H9 (cell line): ENCODE measurements around the gene NLRP1. TPM values are rescaled to one million over a fixed set of nuclear protein-coding genes. Genes with fewer than 3 reads are reported as not detected.

Experiments
- DNase-seq: peaks from one replicate; pipeline ENCODE4 v3.0.0-alpha.2; 2017
- H2AFZ ChIP-seq: one replicate; pipeline ENCODE4 v1.6.1; 2013; ENCODE audit warnings: mild to moderate bottlenecking, low read length, control low read depth, moderate library complexity
- H2AK5ac ChIP-seq: 2 replicates; pipeline ENCODE4 v1.6.1; 2013; ENCODE audit warnings: low read length, control low read depth, mixed read lengths; ENCODE audit not compliant: insufficient read length
- H2BK120ac ChIP-seq: one replicate; pipeline ENCODE4 v1.6.1; 2013; ENCODE audit warnings: low read depth, mild to moderate bottlenecking, low read length, control low read depth, inconsistent platforms; ENCODE audit not compliant: poor library complexity, severe bottlenecking
- H2BK12ac ChIP-seq: 2 replicates; pipeline ENCODE4 v1.6.1; 2013; ENCODE audit warnings: low read length, control low read depth, mixed read lengths, low read depth; ENCODE audit not compliant: insufficient read length
- H2BK15ac ChIP-seq: 2 replicates; pipeline ENCODE4 v1.6.1; 2013; ENCODE audit warnings: low read depth, low read length, control low read depth
- H2BK20ac ChIP-seq: one replicate; pipeline ENCODE4 v1.6.1; 2013; ENCODE audit warnings: low read depth, mild to moderate bottlenecking, low read length, control low read depth, inconsistent platforms; ENCODE audit not compliant: poor library complexity, severe bottlenecking
- H2BK5ac ChIP-seq: 2 replicates; pipeline ENCODE4 v1.6.1; 2013; ENCODE audit warnings: low read length, control low read depth, mixed read lengths; ENCODE audit not compliant: insufficient read length
- H3K14ac ChIP-seq: 2 replicates; pipeline ENCODE4 v1.6.1; 2013; ENCODE audit warnings: low read length, control low read depth; ENCODE audit not compliant: insufficient read depth
- H3K18ac ChIP-seq: 2 replicates; pipeline ENCODE4 v1.6.1; 2013; ENCODE audit warnings: low read depth, mild to moderate bottlenecking, mixed read lengths, low read length, control low read depth; ENCODE audit not compliant: insufficient read length
- H3K23ac ChIP-seq: 2 replicates; pipeline ENCODE4 v1.6.1; 2013; ENCODE audit warnings: low read length, control low read depth, mixed read lengths, low read depth; ENCODE audit not compliant: insufficient read length
- H3K23me2 ChIP-seq: 2 replicates; pipeline ENCODE4 v1.6.1; 2013; ENCODE audit warnings: low read depth, mild to moderate bottlenecking, mixed read lengths, low read length, control low read depth; ENCODE audit not compliant: insufficient read length, poor library complexity, severe bottlenecking
- H3K27ac ChIP-seq: 2 replicates; pipeline ENCODE4 v1.5.1; 2013; ENCODE audit warnings: low read length, control low read depth, mixed read lengths, low read depth; ENCODE audit not compliant: insufficient read length
- H3K27me3 ChIP-seq: 2 replicates; pipeline ENCODE4 v1.6.1; 2013; ENCODE audit warnings: low read length, control low read depth, inconsistent platforms; ENCODE audit not compliant: insufficient read depth
- H3K4ac ChIP-seq: 2 replicates; pipeline ENCODE4 v1.6.1; 2013; ENCODE audit warnings: low read depth, mild to moderate bottlenecking, control low read depth, inconsistent platforms, low read length, moderate library complexity
- H3K4me1 ChIP-seq: 2 replicates; pipeline ENCODE4 v1.6.1; 2013; ENCODE audit warnings: low read length, control low read depth, inconsistent platforms; ENCODE audit not compliant: insufficient read depth
- H3K4me2 ChIP-seq: 2 replicates; pipeline ENCODE4 v1.6.1; 2013; ENCODE audit warnings: low read length, control low read depth, mixed read lengths; ENCODE audit not compliant: insufficient read length, insufficient read depth
- H3K56ac ChIP-seq: 2 replicates; pipeline ENCODE4 v1.6.1; 2013; ENCODE audit warnings: low read depth, mild to moderate bottlenecking, mixed read lengths, low read length, control low read depth; ENCODE audit not compliant: insufficient read length
- H3K79me1 ChIP-seq: 2 replicates; pipeline ENCODE4 v1.6.1; 2013; ENCODE audit warnings: low read depth, mild to moderate bottlenecking, moderate library complexity, low read length, control low read depth, inconsistent platforms; ENCODE audit not compliant: insufficient read depth, poor library complexity, severe bottlenecking
- H3K79me2 ChIP-seq: 2 replicates; pipeline ENCODE4 v1.6.1; 2013; ENCODE audit warnings: low read length, control low read depth, inconsistent platforms; ENCODE audit not compliant: insufficient read depth
- H3K9ac ChIP-seq: 2 replicates; pipeline ENCODE4 v1.6.1; 2013; ENCODE audit warnings: low read length, control low read depth, mixed read lengths; ENCODE audit not compliant: insufficient read length; ENCODE audit errors: extremely low read depth
- H3K9me3 ChIP-seq: one replicate; pipeline ENCODE4 v1.6.1; 2013; ENCODE audit warnings: low read depth, low read length, inconsistent platforms; ENCODE audit not compliant: control insufficient read depth
- H3T11ph ChIP-seq: one replicate; pipeline ENCODE4 v1.6.1; 2013; ENCODE audit warnings: mild to moderate bottlenecking, low read length, control low read depth, inconsistent platforms
- H4K20me1 ChIP-seq: one replicate; pipeline ENCODE4 v1.6.1; 2013; ENCODE audit not compliant: control insufficient read depth, insufficient read length, insufficient read depth
- H4K5ac ChIP-seq: 2 replicates; pipeline ENCODE4 v1.6.1; 2013; ENCODE audit warnings: low read depth, mild to moderate bottlenecking, mixed read lengths, low read length, control low read depth; ENCODE audit not compliant: insufficient read length
- H4K8ac ChIP-seq: replicated peaks from 2 replicates; pipeline ENCODE4 v1.6.1; 2013; ENCODE audit warnings: low read length, control low read depth, mixed read lengths, low read depth; ENCODE audit not compliant: insufficient read length
- H4K91ac ChIP-seq: 2 replicates; pipeline ENCODE4 v1.6.1; 2013; ENCODE audit warnings: low read depth, mild to moderate bottlenecking, moderate library complexity, mixed read lengths, low read length, control low read depth; ENCODE audit not compliant: insufficient read length
- H3K27ac Mint-ChIP-seq, 3 experiments: 2 replicates in 2 of 3; 3 replicates in 1 of 3; pipeline ENCODE4 v1.8.0; 2020 to 2021; ENCODE audit warnings: mixed read lengths in 3 of 3, mild to moderate bottlenecking in 1 of 3, moderate library complexity in 1 of 3
- H3K27me3 Mint-ChIP-seq: 2 replicates; pipeline ENCODE4 v1.8.0; 2021; ENCODE audit warnings: low read depth, mild to moderate bottlenecking, moderate library complexity, mixed read lengths
- H3K36me3 Mint-ChIP-seq, 3 experiments: 2 replicates in 2 of 3; 3 replicates in 1 of 3; pipeline ENCODE4 v1.8.0; 2020 to 2021; ENCODE audit warnings: low read depth in 3 of 3, mixed read lengths in 3 of 3; ENCODE audit not compliant: insufficient read depth in 1 of 3
- H3K4me1 Mint-ChIP-seq, 2 experiments: 2 replicates each; pipeline ENCODE4 v1.8.0; 2020; ENCODE audit warnings: mixed read lengths in 2 of 2
- H3K4me3 Mint-ChIP-seq, 2 experiments: 2 replicates in 1 of 2; 3 replicates in 1 of 2; pipeline ENCODE4 v1.8.0; 2020 to 2021; ENCODE audit warnings: mild to moderate bottlenecking in 2 of 2, mixed read lengths in 2 of 2, moderate library complexity in 1 of 2
- H3K9me3 Mint-ChIP-seq, 2 experiments: 2 replicates in 1 of 2; 3 replicates in 1 of 2; pipeline ENCODE4 v1.8.0; 2020; ENCODE audit warnings: mild to moderate bottlenecking in 2 of 2, mixed read lengths in 2 of 2, moderate library complexity in 1 of 2
- CTCF ChIP-seq: fragments of 200-600 bp; sonication (generic); conservative IDR thresholded peaks from 3 replicates; pipeline ENCODE4 v1.8.0; 2021; ENCODE audit warnings: antibody characterized with exemption, mild to moderate bottlenecking
- WGBS: extraction: QIAGEN DNeasy Blood & Tissue Kit; methylation state at CpG from one replicate; pipeline ENCODE4 v1.1.7; 2013; ENCODE audit warnings: missing lambda C conversion rate, low lambda C conversion rate, mixed read lengths; ENCODE audit not compliant: insufficient read length; ENCODE audit errors: extremely low coverage; 5-methylcytosine and 5-hydroxymethylcytosine counted together
- total RNA-seq: library from RNA; stranded (reverse); gene quantifications from 2 replicates; pipeline ENCODE4 v1.2.1, GENCODE V29; 2021

NLRP1 gene
- total RNA-seq, 1 experiment from 2014 or later: 12.1 TPM

DNA sequence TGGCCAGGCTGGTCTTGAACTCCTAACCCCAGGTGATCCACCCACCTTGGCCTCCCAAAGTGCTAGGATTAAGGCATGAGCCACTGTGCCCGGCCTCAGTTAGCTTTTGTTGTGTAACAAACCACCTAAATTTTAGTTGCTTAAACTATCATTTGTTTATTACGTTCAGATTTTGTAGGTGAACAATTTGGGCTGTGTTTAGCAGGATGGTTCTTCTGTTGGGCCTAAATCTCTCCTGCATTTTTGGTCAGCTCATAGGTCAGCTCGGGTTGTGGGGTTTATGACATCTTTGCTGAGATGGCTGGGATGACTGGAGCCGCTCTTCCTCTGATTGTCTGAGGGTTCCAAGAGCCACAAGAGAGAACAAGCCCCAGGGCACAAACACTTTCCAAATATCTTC is 21.1 kb upstream of the NLRP1 start:
- Histone ChIP-seq H2BK120ac (no peak overlapping the region), H4K91ac (no peak overlapping the region), H3K79me2 (no peaks in the 10 kb centered on the region), H3K18ac (no peak overlapping the region), H3K79me1 (no peaks in the 10 kb centered on the region), H3K4ac (no peak overlapping the region), H3K27me3 (no peaks in the 10 kb centered on the region), H2AK5ac (no peak overlapping the region), H3K23ac (no peak overlapping the region), H3K27ac (no peak overlapping the region), H4K8ac (no peak overlapping the region), H4K20me1 (no peaks in the 10 kb centered on the region), H3K9me3 (no peaks in the 10 kb centered on the region), H3K23me2 (no peaks in the 10 kb centered on the region), H4K5ac (no peak overlapping the region), H3K4me2 (no peak overlapping the region), H3K14ac (no peak overlapping the region), H3K56ac (no peak overlapping the region), H3K4me1 (no peaks in the 10 kb centered on the region), H2BK15ac (no peak overlapping the region), H3T11ph (no peak overlapping the region), H3K9ac (no peak overlapping the region), H2BK20ac (no peak overlapping the region), H2BK12ac (no peak overlapping the region), H2BK5ac (no peak overlapping the region), H2AFZ (no peak overlapping the region)
- Mint-ChIP-seq H3K27me3 (peaks cover 9% of the 10 kb centered on the region), H3K27ac (no peak overlapping the region), H3K36me3 (no peaks in the 10 kb centered on the region), H3K4me3 (no peak overlapping the region), H3K9me3 (peaks cover 0 to 2% of the 10 kb centered on the region in 2 experiments; a peak in 1 of 5 replicates), H3K4me1 (no peaks in the 10 kb centered on the region)
- WGBS: no CpG with 5 or more reads among the region's 4 CpGs
- TF ChIP-seq CTCF: no peak
- no peak for DNase-seq
